HG02852 (cell line): ENCODE data around the gene ELANE.

Experiments used
- ATAC-seq: cut with Tn5 transposase; IDR thresholded peaks from one replicate; pipeline ENCODE4 v1.9.1; 2021; ENCODE audit warnings: mild to moderate bottlenecking, moderate library complexity; ENCODE audit not compliant: unreplicated experiment

ELANE gene

DNA sequence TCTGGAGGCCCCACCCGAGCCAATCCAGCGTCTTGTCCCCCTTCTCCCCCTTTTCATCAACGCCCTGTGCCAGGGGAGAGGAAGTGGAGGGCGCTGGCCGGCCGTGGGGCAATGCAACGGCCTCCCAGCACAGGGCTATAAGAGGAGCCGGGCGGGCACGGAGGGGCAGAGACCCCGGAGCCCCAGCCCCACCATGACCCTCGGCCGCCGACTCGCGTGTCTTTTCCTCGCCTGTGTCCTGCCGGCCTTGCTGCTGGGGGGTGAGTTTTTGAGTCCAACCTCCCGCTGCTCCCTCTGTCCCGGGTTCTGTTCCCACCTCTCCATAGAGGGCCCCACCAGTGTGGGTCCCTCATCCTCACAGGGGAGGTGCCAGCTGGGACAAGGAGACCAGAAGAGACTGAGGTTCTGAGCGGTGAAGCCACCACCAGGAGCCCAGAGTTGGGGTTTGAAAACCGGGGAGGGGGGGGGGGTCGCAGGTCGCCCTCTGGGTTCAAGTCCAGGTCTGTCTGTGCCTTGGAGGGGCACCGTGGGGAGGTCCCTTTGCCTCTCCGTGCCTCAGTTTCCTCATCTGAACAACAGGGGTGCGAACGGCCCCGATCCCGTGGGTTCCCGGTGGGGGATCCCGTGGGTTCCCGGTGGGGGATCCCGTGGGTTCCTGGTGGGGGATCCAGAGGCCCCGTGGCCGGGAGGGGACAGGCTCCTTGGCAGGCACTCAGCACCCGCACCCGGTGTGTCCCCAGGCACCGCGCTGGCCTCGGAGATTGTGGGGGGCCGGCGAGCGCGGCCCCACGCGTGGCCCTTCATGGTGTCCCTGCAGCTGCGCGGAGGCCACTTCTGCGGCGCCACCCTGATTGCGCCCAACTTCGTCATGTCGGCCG lies at the start of gene ELANE:
TSS of gene ELANE (plus strand) at position 168 of the 878 bp plus-strand sequence. CDS start at position 194, 26 bp downstream.
- ATAC-seq, result no peak

DNA sequence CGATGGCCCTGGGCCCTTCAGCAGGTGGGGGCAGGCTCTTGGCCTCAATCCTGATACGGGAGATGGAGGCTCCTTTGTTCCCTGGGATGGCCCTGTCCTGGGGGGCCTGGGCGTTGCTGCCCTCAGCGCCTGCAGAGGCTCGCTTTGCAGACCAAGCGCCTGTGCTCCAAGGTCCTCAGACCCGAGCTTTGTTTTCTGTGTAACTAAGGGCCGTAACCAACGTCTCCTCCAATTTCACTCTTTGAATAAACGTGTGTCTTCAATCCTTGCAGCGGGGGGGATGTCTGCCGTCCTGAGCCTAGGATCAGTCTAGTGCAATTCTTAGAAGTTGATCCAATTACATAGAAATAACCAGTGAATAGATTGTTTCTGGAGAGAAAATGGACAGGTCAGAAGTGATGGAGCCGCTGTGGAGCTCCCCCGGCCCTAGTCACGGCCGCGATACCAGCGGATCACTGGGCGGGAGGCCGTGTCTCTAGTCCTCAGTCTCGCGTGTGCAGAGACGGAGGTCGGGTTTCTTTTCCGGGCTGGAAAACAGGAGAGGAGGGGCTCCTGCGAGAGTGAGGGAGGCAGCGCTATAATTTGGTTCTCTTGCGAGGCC lies 49.5 kb upstream of the ELANE start:
- ATAC-seq, result no peak

- ATAC-seq, result no peak
Observed at GRCh38 chr19:803099-803561, 49.0 kb upstream of the ELANE start.

- no peak for ATAC-seq
Observed at GRCh38 chr19:803686-804418, 48.3 kb upstream of the ELANE start.

- no peak for ATAC-seq
Observed at GRCh38 chr19:804419-805165, 47.5 kb upstream of the ELANE start.

DNA sequence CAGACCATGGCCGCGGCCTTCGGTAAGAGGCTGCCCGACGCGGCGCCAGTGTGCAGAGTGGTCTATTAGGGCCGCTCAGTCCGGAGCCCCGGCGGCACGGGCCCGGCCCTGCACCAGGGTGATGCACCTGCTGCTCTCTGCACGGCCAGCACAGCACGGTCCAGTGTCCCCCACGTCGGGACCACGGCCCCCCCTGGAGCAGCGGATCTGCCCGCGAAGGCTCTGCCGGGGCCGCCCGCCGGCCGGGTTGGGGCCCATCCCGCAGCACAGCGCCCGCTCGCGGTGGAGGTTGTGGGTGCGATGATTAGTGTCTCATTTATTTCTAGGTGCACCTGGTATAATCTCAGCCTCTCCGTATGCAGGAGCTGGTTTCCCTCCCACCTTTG lies 46.9 kb upstream of the ELANE start:
- ATAC-seq, result no peak

- no peak for ATAC-seq
Observed at GRCh38 chr19:805600-806550, 46.2 kb upstream of the ELANE start.

GRCh38 chr19:806815-807421 lies 45.2 kb upstream of the ELANE start:
- ATAC-seq, result no peak

- no peak for ATAC-seq
Observed at GRCh38 chr19:807627-808422, 44.3 kb upstream of the ELANE start.

DNA sequence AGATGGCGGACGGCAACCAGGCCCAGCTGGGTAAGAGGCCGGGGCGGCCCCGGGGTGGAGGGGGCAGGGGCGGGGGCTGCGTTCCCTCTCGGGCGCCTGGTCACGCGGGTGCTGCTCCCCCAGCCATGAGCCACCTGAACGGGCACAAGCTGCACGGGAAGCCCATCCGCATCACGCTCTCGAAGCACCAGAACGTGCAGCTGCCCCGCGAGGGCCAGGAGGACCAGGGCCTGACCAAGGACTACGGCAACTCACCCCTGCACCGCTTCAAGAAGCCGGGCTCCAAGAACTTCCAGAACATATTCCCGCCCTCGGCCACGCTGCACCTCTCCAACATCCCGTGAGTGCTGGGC lies 43.7 kb upstream of the ELANE start:
- no peak for ATAC-seq

- no peak for ATAC-seq
Observed at GRCh38 chr19:810077-810855, 41.8 kb upstream of the ELANE start.

- no peak for ATAC-seq
Observed at GRCh38 chr19:810883-811489, 41.1 kb upstream of the ELANE start.

- no peak for ATAC-seq
Observed at GRCh38 chr19:811506-812048, 40.5 kb upstream of the ELANE start.

- ATAC-seq, result no peak
Observed at GRCh38 chr19:812049-812746, 39.9 kb upstream of the ELANE start.

DNA sequence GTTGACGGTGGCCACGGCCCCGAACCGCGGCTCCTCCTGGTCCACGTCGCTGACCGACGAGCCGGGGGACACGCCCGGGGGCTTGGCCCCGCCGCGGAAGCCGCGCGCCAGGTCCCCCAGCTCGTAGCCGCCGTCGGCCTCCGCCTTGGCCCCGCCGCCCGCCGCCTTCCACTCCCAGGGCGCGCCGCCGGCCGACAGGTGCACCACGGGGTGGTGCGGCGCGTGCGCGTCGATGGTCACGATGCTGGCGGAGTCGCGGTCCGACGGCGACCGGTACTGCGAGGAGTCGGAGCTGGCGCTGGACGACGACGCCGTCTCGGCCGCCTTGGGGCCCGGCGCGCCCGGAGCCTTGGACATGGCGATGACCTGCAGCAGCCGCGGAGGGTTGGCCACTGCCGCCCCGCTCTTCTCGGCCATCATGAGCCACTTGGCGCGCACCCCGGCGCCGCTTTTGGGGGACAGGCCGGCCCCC lies 39.3 kb upstream of the ELANE start:
- no peak for ATAC-seq
